Astrocyte of the hippocampus (primary cell): Measurements from ENCODE around the gene PPP2R3C.
"Not testable (repeated sequence)": the region's sequence is repeated elsewhere in the genome, so short reads cannot be mapped to it uniquely, and the experiment has no call there.

Experiments
- DNase-seq: peaks from one replicate; pipeline ENCODE4 v3.0.0; 2011; ENCODE audit warnings: low read depth, low spot score

PPP2R3C gene

GRCh38 chr14:35133542-35134328 lies 11.9 kb upstream of the PPP2R3C start:
- DNase-seq, result no peak

- no peak for DNase-seq
These were observed 2.3 kb upstream of the PPP2R3C start for GRCh38 chr14:35124127-35124526.

- DNase-seq, result no peak
These were observed 1.6 kb upstream of the PPP2R3C start for GRCh38 chr14:35123388-35123703.

GRCh38 chr14:35122696-35123387 lies 1.1 kb upstream of the PPP2R3C start:
- DNase-seq, result peak; percentile 45

- DNase-seq, result peak; percentile 96
These were observed 534 bp downstream of the PPP2R3C start for GRCh38 chr14:35121026-35121886.

- no peak for DNase-seq
These were observed 4.7 kb downstream of the PPP2R3C start for GRCh38 chr14:35117112-35117511.

- DNase-seq, result no peak
These were observed 5.5 kb downstream of the PPP2R3C start for GRCh38 chr14:35116242-35116641.

GRCh38 chr14:35114036-35114435 lies 7.8 kb downstream of the PPP2R3C start:
- DNase-seq, result no peak

- DNase-seq, result no peak
These were observed 8.4 kb downstream of the PPP2R3C start for GRCh38 chr14:35113308-35113950.

- DNase-seq, result no peak
These were observed 9.1 kb downstream of the PPP2R3C start for GRCh38 chr14:35112641-35113040.

GRCh38 chr14:35107866-35108265 lies 13.9 kb downstream of the PPP2R3C start:
- DNase-seq, result no peak

- not testable (repeated sequence) for DNase-seq
These were observed 27.1 kb downstream of the PPP2R3C start for GRCh38 chr14:35094645-35095044.

GRCh38 chr14:35088514-35088913 lies 33.3 kb downstream of the PPP2R3C start:
- no peak for DNase-seq

- no peak for DNase-seq
These were observed 36.3 kb downstream of the PPP2R3C start for GRCh38 chr14:35085441-35085840.

- no peak for DNase-seq
These were observed 38.1 kb downstream of the PPP2R3C start for GRCh38 chr14:35083530-35084150.

- DNase-seq, result no peak
These were observed 42.0 kb downstream of the PPP2R3C start for GRCh38 chr14:35079742-35080141.

- DNase-seq, result no peak
These were observed 43.7 kb downstream of the PPP2R3C start for GRCh38 chr14:35078082-35078481.

- no peak for DNase-seq
These were observed 48.3 kb downstream of the PPP2R3C start for GRCh38 chr14:35073486-35073885.

GRCh38 chr14:35072226-35072625 lies 49.6 kb downstream of the PPP2R3C start:
- DNase-seq, result no peak

GRCh38 chr14:35068238-35069012 lies 53.4 kb downstream of the PPP2R3C start:
- no peak for DNase-seq

GRCh38 chr14:35065731-35066130 lies 56.1 kb downstream of the PPP2R3C start:
- DNase-seq, result not testable (repeated sequence)
